ENCODE results near the gene SMAD5. TPM values are rescaled to one million over a fixed set of nuclear protein-coding genes. Genes with fewer than 3 reads are reported as not detected.

The SMAD5 gene
- total RNA-seq, 8 experiments from 2014 or later, result 26.6 to 54.0 (median 36.0) TPM

- in situ Hi-C loops (cut with MboI; ENCODE audit: low pct_unique_long_range_greater_than_20kb in 2 of 9, low sequenced_read_pairs in 9 of 9, unreplicated experiment in 9 of 9), result no loop called here
- Histone ChIP-seq H3K4me1 (replicated peaks in 1 of 2) (peaks cover 0 to 11% of the 10 kb centered on the region in 2 donors), H3K4me3 (no peak overlapping the region), H3K27ac (no peak overlapping the region)
- WGBS, 10 experiments, result 53 to 100% (median 73%) methylated on average over 1 to 12 of the region's 12 CpGs; no CpG with 5 or more reads in 2 of the 10 experiments
- peak in 1 of 8 experiments; percentile 43 for ATAC-seq (replicated peaks in 6 of 8)
Observed at GRCh38 chr5:136195971-136196820, 63.6 kb downstream of the SMAD5 start.

- WGBS, 10 experiments, result 75 to 100% (median 94%) methylated on average over 1 to 4 of the region's 4 CpGs; no CpG with 5 or more reads in 3 of the 10 experiments
- no peak for ATAC-seq (replicated peaks in 6 of 8)
- H3K4me1 ChIP-seq (replicated peaks in 1 of 2), result peaks cover 9 to 13% of the 10 kb centered on the region in 2 donors
- no peak overlapping the region for H3K4me3 ChIP-seq
- H3K27ac ChIP-seq, result no peak overlapping the region
- in situ Hi-C loops (cut with MboI; ENCODE audit: low pct_unique_long_range_greater_than_20kb in 2 of 9, low sequenced_read_pairs in 9 of 9, unreplicated experiment in 9 of 9), result no loop called here
Observed at GRCh38 chr5:136197462-136198142, 65.0 kb downstream of the SMAD5 start.

- in situ Hi-C loops (cut with MboI; ENCODE audit: low pct_unique_long_range_greater_than_20kb in 2 of 9, low sequenced_read_pairs in 9 of 9, unreplicated experiment in 9 of 9), result no loop called here
- 43 to 100% (median 85%) methylated on average over 1 to 4 of the region's 5 CpGs; no CpG with 5 or more reads in 4 of the 10 experiments for WGBS, 10 experiments
- H3K27ac ChIP-seq, result no peak overlapping the region
- no peak for ATAC-seq (replicated peaks in 6 of 8)
- peaks cover 15 to 19% of the 10 kb centered on the region in 2 donors for H3K4me1 ChIP-seq (replicated peaks in 1 of 2)
- H3K4me3 ChIP-seq, result no peak overlapping the region
Observed at GRCh38 chr5:136198453-136198852, 65.8 kb downstream of the SMAD5 start.

- Histone ChIP-seq H3K4me1 (replicated peaks in 1 of 2) (peaks cover 18 to 19% of the 10 kb centered on the region in 2 donors), H3K4me3 (no peak overlapping the region), H3K27ac (no peak overlapping the region)
- no peak for ATAC-seq (replicated peaks in 6 of 8)
- in situ Hi-C loops (cut with MboI; ENCODE audit: low pct_unique_long_range_greater_than_20kb in 2 of 9, low sequenced_read_pairs in 9 of 9, unreplicated experiment in 9 of 9), result no loop called here
- WGBS, 10 experiments, result 50 to 91% (median 81%) methylated on average over 1 to 6 of the region's 7 CpGs; no CpG with 5 or more reads in 4 of the 10 experiments
Observed at GRCh38 chr5:136199408-136199807, 66.8 kb downstream of the SMAD5 start.

- in situ Hi-C loops (cut with MboI; ENCODE audit: low pct_unique_long_range_greater_than_20kb in 2 of 9, low sequenced_read_pairs in 9 of 9, unreplicated experiment in 9 of 9), result loop anchor here in 5 of 9 experiments (25.0 kb wide), 2 partner anchors 238 to 313 kb away; partner anchors contain the start of genes IL9 (in 4 of the 5) and LECT2 (in 1 of the 5)
- Histone ChIP-seq H3K4me3 (no peak overlapping the region), H3K27ac (no peak overlapping the region), H3K4me1 (replicated peaks in 1 of 2) (peaks cover 18 to 19% of the 10 kb centered on the region in 2 donors)
- 17 to 80% (median 77%) methylated on average over 1 to 4 of the region's 4 CpGs; no CpG with 5 or more reads in 4 of the 10 experiments for WGBS, 10 experiments
- ATAC-seq (replicated peaks in 6 of 8), result no peak
Observed at GRCh38 chr5:136200130-136200529, 67.5 kb downstream of the SMAD5 start.

GRCh38 chr5:136200761-136201160 is 68.1 kb downstream of the SMAD5 start:
- Histone ChIP-seq H3K4me1 (replicated peaks in 1 of 2) (peaks cover 18 to 19% of the 10 kb centered on the region in 2 donors), H3K27ac (no peak overlapping the region), H3K4me3 (no peak overlapping the region)
- in situ Hi-C loops (cut with MboI; ENCODE audit: low pct_unique_long_range_greater_than_20kb in 2 of 9, low sequenced_read_pairs in 9 of 9, unreplicated experiment in 9 of 9), result loop anchor here in 5 of 9 experiments (25.0 kb wide), 2 partner anchors 238 to 313 kb away; partner anchors contain the start of genes IL9 (in 4 of the 5) and LECT2 (in 1 of the 5)
- 40 to 70% methylated on average over 1 to 3 of the region's 3 CpGs; no CpG with 5 or more reads in 8 of the 10 experiments for WGBS, 10 experiments
- no peak for ATAC-seq (replicated peaks in 6 of 8)

GRCh38 chr5:136201870-136202269 is 69.2 kb downstream of the SMAD5 start:
- in situ Hi-C loops (cut with MboI; ENCODE audit: low pct_unique_long_range_greater_than_20kb in 2 of 9, low sequenced_read_pairs in 9 of 9, unreplicated experiment in 9 of 9), result loop anchor here in 5 of 9 experiments (25.0 kb wide), 2 partner anchors 240 to 315 kb away; partner anchors contain the start of genes IL9 (in 4 of the 5) and LECT2 (in 1 of the 5)
- no peak overlapping the region for H3K4me3 ChIP-seq
- 26 to 71% (median 46%) methylated on average over 3 to 4 of the region's 4 CpGs; no CpG with 5 or more reads in 6 of the 10 experiments for WGBS, 10 experiments
- no peak overlapping the region for H3K27ac ChIP-seq
- H3K4me1 ChIP-seq (replicated peaks in 1 of 2), result peaks cover 12 to 18% of the 10 kb centered on the region in 2 donors
- no peak for ATAC-seq (replicated peaks in 6 of 8)

- H3K4me3 ChIP-seq, result no peak overlapping the region
- no peak overlapping the region for H3K27ac ChIP-seq
- ATAC-seq (replicated peaks in 6 of 8), result peak in 5 of 8 experiments; percentile 62 to 92 (median 91)
- WGBS, 10 experiments, result 0 to 100% (median 3%) methylated on average over 1 to 12 of the region's 13 CpGs; no CpG with 5 or more reads in 2 of the 10 experiments
- in situ Hi-C loops (cut with MboI; ENCODE audit: low pct_unique_long_range_greater_than_20kb in 2 of 9, low sequenced_read_pairs in 9 of 9, unreplicated experiment in 9 of 9), result loop anchor here in 5 of 9 experiments (25.0 kb wide), 2 partner anchors 240 to 315 kb away; partner anchors contain the start of genes IL9 (in 4 of the 5) and LECT2 (in 1 of the 5)
- peaks cover 12 to 18% of the 10 kb centered on the region in 2 donors for H3K4me1 ChIP-seq (replicated peaks in 1 of 2)
Observed at GRCh38 chr5:136202469-136203205, 70.0 kb downstream of the SMAD5 start.

- in situ Hi-C loops (cut with MboI; ENCODE audit: low pct_unique_long_range_greater_than_20kb in 2 of 9, low sequenced_read_pairs in 9 of 9, unreplicated experiment in 9 of 9), result loop anchor here in 5 of 9 experiments (25.0 kb wide), 2 partner anchors 241 to 316 kb away; partner anchors contain the start of genes IL9 (in 4 of the 5) and LECT2 (in 1 of the 5)
- WGBS, 10 experiments, result 33 to 92% (median 78%) methylated on average over 1 to 4 of the region's 6 CpGs; no CpG with 5 or more reads in 4 of the 10 experiments
- Histone ChIP-seq H3K4me1 (replicated peaks in 1 of 2) (peaks cover 12 to 18% of the 10 kb centered on the region in 2 donors), H3K27ac (no peak overlapping the region), H3K4me3 (no peak overlapping the region)
- ATAC-seq (replicated peaks in 6 of 8), result peak in 2 of 8 experiments; percentile 15 to 33
Observed at GRCh38 chr5:136203303-136203922, 70.8 kb downstream of the SMAD5 start.

GRCh38 chr5:136205061-136205702 is 72.5 kb downstream of the SMAD5 start:
- Histone ChIP-seq H3K4me1 (replicated peaks in 1 of 2) (peaks cover 12 to 18% of the 10 kb centered on the region in 2 donors), H3K4me3 (no peak overlapping the region), H3K27ac (no peak overlapping the region)
- in situ Hi-C loops (cut with MboI; ENCODE audit: low pct_unique_long_range_greater_than_20kb in 2 of 9, low sequenced_read_pairs in 9 of 9, unreplicated experiment in 9 of 9), result loop anchor here in 5 of 9 experiments (25.0 kb wide), 2 partner anchors 243 to 318 kb away; partner anchors contain the start of genes IL9 (in 4 of the 5) and LECT2 (in 1 of the 5)
- 20 to 100% (median 78%) methylated on average over 1 to 7 of the region's 8 CpGs for WGBS, 10 experiments
- no peak for ATAC-seq (replicated peaks in 6 of 8)

GRCh38 chr5:136205941-136206340 is 73.3 kb downstream of the SMAD5 start:
- in situ Hi-C loops (cut with MboI; ENCODE audit: low pct_unique_long_range_greater_than_20kb in 2 of 9, low sequenced_read_pairs in 9 of 9, unreplicated experiment in 9 of 9), result loop anchor here in 5 of 9 experiments (25.0 kb wide), 2 partner anchors 244 to 319 kb away; partner anchors contain the start of genes IL9 (in 4 of the 5) and LECT2 (in 1 of the 5)
- Histone ChIP-seq H3K4me3 (no peak overlapping the region), H3K4me1 (replicated peaks in 1 of 2) (peaks cover 12 to 18% of the 10 kb centered on the region in 2 donors), H3K27ac (no peak overlapping the region)
- WGBS, 10 experiments, result 0 to 100% (median 100%) methylated on average over 1 to 2 of the region's 4 CpGs; no CpG with 5 or more reads in 5 of the 10 experiments
- ATAC-seq (replicated peaks in 6 of 8), result no peak
